CD4-positive, alpha-beta T cell treated with Interleukin-4 for 1 hour (primary cell): ENCODE results near the gene OR10G4.
"Not testable (repeated sequence)": the region's sequence is repeated elsewhere in the genome, so short reads cannot be mapped to it uniquely, and the experiment has no call there.

Source experiments
- DNase-seq, 2 donors: peaks; one replicate each; pipeline ENCODE4 v3.0.0-alpha.2; 2020 to 2022

The OR10G4 gene, protein sequence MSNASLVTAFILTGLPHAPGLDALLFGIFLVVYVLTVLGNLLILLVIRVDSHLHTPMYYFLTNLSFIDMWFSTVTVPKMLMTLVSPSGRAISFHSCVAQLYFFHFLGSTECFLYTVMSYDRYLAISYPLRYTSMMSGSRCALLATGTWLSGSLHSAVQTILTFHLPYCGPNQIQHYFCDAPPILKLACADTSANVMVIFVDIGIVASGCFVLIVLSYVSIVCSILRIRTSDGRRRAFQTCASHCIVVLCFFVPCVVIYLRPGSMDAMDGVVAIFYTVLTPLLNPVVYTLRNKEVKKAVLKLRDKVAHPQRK

GRCh38 chr11:124012697-124013096 lies at the start of gene OR10G4:
Gene OR10G4 (plus strand): TSS chr11:124012997. CDS start chr11:124015575, 2,578 bp downstream.
- DNase-seq, result no peak

DNA sequence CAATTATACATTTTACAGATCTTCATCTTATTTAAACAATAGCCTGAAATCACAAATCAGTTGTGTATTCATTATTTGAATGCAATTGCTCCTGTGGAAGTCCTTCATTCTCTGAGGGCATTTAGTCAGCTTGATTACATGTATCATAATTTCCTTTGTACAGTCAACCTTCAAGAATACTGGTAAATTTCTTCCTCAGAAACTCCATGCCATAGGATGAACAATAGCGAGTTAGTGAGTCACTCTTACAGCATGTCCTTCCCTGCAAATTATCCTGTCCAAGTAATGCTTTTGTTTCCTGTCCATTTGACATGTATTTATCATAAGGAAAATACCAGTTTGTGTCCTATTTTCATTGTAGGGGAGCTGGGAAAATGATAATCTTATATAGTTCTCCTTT lies 39.0 kb upstream of the OR10G4 start:
- no peak for DNase-seq

- DNase-seq, result no peak
These were observed 35.8 kb upstream of the OR10G4 start for GRCh38 chr11:123976770-123977560.

GRCh38 chr11:123977731-123978347 lies 35.0 kb upstream of the OR10G4 start, which contains the start of gene OR10S1:
Gene OR10S1 (minus strand): TSS chr11:123977781. CDS start chr11:123977664, 117 bp downstream.
- DNase-seq, result no peak

DNA sequence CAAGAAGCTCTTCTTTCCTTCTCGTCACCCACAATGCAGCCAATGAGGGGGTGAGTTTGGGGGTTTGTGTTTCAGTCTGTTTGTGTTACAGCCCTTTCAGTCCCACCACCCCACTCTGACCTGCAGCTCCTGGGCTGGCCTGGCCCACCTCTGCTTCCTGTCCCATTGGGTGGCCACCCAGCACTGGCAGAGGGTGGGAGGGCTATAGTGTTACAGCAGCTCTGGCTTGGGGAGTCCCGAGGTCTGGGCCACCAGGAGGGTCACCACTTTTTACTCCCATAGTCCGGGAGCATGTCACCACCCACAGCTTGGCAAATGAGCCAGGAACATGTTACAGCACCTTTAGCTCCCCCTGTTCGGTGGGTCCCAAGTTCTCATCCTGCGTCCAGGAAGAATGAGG lies 33.5 kb upstream of the OR10G4 start:
- no peak for DNase-seq

GRCh38 chr11:123995119-123995518 lies 17.7 kb upstream of the OR10G4 start, which contains the start of gene OR10G6:
Gene OR10G6 (minus strand): TSS chr11:123995161. CDS start chr11:123995161, 0 bp downstream.
- DNase-seq, result no peak

GRCh38 chr11:124015837-124016236 lies 3.0 kb downstream of the OR10G4 start:
- DNase-seq, result not testable (repeated sequence)

GRCh38 chr11:124026498-124026897 lies 13.7 kb downstream of the OR10G4 start, which contains the start of gene OR10G8:
Gene OR10G8 (plus strand): TSS chr11:124026798. CDS start chr11:124029623, 2,825 bp downstream.
- no peak for DNase-seq

- no peak for DNase-seq
These were observed 23.9 kb downstream of the OR10G4 start for GRCh38 chr11:124036666-124037065.

- DNase-seq, result no peak
These were observed 26.8 kb downstream of the OR10G4 start for GRCh38 chr11:124039557-124039956.

DNA sequence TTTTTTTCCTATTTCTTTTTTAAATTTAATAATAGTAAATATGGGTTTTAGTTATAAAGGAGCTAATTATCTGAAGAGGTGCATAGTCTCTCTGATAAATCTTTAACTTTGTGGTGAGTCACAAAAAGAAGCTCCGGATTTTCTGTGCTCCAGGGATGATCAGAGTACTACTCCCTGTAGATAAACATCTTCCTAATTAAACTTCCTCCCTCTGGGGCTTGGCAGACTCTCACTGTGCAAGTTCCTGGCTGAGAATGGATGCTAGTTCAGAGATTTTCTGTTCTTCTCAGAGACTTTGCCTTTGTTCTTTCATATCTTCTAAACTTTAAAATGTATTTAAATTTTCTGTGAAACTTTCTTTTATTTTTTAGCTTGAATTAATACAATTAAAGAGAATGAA lies 28.5 kb downstream of the OR10G4 start, which contains the start of gene OR10G7:
TSS of gene OR10G7 (minus strand) at position 72 of the 400 bp plus-strand sequence. CDS start 2,324 bp downstream, outside the sequence.
- DNase-seq, result no peak

- DNase-seq, result no peak
These were observed 30.6 kb downstream of the OR10G4 start for GRCh38 chr11:124043420-124043819.

DNA sequence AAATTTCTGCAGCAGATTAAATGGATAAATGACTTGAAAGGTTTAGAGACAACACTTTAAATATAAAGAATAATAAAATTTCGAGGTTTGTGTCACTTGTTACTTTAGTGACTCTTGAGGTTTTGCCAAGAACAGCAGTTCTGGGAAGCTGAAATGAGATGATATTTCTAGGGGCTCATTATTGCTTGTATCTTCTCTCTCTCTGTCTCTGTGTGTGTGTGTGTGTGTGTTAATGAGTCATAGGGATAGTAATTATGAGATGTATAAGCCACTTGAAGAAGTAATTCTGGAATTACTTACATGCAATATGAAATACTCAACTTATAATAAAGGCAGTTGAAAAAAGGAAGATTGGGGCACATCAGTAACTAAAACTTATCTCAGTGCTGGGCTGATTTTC lies 38.0 kb downstream of the OR10G4 start:
- DNase-seq, result no peak

- no peak for DNase-seq
These were observed 40.2 kb downstream of the OR10G4 start for GRCh38 chr11:124052966-124053365.
